ENCODE results near the gene HCN4. TPM values are rescaled to one million over a fixed set of nuclear protein-coding genes. Genes with fewer than 3 reads are reported as not detected.
"Not testable (repeated sequence)": the region's sequence is repeated elsewhere in the genome, so short reads cannot be mapped to it uniquely, and the experiment has no call there.

The HCN4 gene
- total RNA-seq (2014; rRNA removed; shearing (Covaris generic)): 5.2 and 8.3 TPM in 2 replicates

DNA sequence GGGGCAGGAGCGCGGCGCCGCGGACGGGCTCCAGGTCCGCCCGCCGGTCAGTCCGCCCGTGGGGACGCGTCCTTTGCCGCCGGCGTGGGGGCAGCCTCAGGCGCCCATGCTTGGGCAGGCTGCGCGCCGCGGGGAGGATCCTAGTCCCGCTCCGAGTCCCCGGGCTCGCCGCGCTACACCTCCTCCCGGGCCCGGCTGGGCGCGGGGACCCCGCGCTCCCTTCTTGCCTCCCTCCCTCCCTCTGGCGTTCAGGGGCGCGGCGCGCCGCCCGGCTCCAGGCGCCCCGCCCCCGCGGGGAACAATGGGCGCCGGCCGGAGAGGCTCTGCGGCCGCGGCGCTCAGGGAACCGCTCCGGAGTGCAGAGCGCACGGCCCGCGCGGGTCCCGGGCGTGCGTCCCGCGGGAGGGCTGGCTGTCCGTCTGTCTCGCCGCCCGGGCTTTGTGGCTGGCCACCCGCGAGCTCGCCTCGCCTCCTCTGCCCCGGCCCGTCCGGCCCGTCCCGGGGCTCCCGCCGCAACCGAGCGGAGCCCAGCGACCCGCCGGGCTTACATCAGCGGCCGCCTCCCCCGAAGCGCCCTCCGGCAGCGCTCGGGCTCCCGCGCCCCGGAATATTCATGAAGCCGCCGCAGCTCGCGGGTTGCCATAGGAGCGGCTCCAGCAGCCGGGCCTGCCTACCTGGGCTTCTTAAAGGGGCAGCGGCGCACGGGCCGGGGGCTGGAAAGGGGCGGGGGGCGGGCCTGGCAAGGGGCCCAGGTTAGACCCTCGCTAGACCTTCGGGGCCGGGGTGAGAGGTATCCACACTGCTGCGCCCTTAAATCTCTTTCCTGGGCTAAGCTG is at the start of gene HCN4:
TSS of gene HCN4 (minus strand) at position 658 of the 836 bp plus-strand sequence. CDS start 688 bp downstream, outside the sequence.
- Histone ChIP-seq H3K27me3 (ENCODE audit: control insufficient read depth, insufficient read depth, low read length) (peaks cover 40% of the 10 kb centered on the region), H3K4me3 (ENCODE audit: insufficient read depth, low read depth, low read length) (peak within 1 kb of the TSS; percentile 71), H3K36me3 (replicated peaks; ENCODE audit: control insufficient read depth, insufficient read depth, low read length) (no peaks in the 10 kb centered on the region; the same call in 1 of the 2 replicates)
- DNase-seq: peak; percentile 98

DNA sequence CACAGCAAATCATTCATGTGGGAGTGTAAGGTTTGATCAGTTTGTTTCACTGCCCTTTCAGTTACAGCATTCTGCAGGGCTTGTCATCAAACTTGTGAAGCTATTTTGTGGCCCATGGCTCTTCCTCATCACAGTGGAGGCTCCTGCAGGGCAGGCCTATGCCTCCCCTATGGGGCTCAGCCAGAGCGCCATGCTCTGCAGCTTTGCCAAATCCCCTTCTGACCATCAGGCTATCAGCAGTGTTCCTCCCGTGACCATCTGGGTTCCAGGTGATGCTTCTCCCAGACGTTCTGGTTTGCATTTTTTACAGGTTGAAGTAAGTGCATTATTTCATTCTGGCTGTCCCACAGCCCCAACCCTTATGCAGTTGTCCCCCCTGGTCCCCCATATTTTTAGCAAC is 46.1 kb upstream of the HCN4 start:
- no peaks in the 10 kb centered on the region for H3K36me3 ChIP-seq (replicated peaks; ENCODE audit: control insufficient read depth, insufficient read depth, low read length)
- no peaks in the 10 kb centered on the region for H3K27me3 ChIP-seq (ENCODE audit: control insufficient read depth, insufficient read depth, low read length)
- no peak overlapping the region for H3K4me3 ChIP-seq (ENCODE audit: insufficient read depth, low read depth, low read length)
- DNase-seq: no peak

DNA sequence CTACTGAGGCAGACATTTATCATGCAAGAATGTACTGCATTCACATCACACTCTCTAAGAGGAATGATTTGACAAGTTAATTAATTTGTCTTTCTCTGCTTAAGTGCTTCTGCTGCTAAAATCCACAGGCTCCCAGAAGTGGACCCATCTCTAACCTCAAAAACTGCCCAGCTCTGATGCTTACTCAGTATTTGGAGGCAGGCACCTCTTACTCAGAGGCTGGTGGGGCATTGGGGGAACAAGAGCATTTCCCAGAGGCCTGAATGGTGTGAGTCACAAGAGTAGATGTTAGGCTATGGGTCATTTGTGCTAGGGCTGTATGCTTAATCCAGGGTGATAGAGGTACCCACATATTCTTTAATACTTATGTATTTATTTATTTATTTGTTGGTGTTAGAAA is 34.4 kb upstream of the HCN4 start:
- DNase-seq: no peak
- Histone ChIP-seq H3K27me3 (ENCODE audit: control insufficient read depth, insufficient read depth, low read length) (no peaks in the 10 kb centered on the region), H3K36me3 (replicated peaks; ENCODE audit: control insufficient read depth, insufficient read depth, low read length) (no peaks in the 10 kb centered on the region), H3K4me3 (ENCODE audit: insufficient read depth, low read depth, low read length) (no peak overlapping the region)

GRCh38 chr15:73400222-73400621 is 31.5 kb upstream of the HCN4 start:
- not testable (repeated sequence) for H3K4me3 ChIP-seq (ENCODE audit: insufficient read depth, low read depth, low read length); H3K36me3 ChIP-seq (replicated peaks; ENCODE audit: control insufficient read depth, insufficient read depth, low read length); H3K27me3 ChIP-seq (ENCODE audit: control insufficient read depth, insufficient read depth, low read length); DNase-seq

DNA sequence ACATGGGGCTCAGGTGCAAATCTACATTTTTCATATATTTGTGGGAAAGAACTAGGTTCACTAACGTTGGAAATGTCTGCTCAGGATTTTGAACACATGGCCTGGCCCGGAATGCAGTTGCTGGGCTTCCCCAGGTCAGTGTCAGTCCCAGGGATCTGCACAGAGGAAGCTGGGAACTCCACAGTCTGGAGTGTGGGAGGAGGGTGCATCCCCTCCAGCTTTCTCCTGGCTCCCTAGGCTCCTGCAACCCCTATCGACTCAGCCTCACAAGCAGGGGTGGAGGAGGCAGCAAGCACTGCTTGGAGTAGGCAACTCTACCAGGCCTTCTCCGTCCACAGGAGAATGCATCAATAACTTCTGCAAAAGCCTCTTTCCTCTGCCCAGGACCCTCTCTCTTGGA is 30.1 kb upstream of the HCN4 start:
- Histone ChIP-seq H3K4me3 (ENCODE audit: insufficient read depth, low read depth, low read length) (no peak overlapping the region), H3K27me3 (ENCODE audit: control insufficient read depth, insufficient read depth, low read length) (peaks cover 2% of the 10 kb centered on the region; the same call in 1 of the 2 replicates), H3K36me3 (replicated peaks; ENCODE audit: control insufficient read depth, insufficient read depth, low read length) (no peaks in the 10 kb centered on the region)
- no peak for DNase-seq

DNA sequence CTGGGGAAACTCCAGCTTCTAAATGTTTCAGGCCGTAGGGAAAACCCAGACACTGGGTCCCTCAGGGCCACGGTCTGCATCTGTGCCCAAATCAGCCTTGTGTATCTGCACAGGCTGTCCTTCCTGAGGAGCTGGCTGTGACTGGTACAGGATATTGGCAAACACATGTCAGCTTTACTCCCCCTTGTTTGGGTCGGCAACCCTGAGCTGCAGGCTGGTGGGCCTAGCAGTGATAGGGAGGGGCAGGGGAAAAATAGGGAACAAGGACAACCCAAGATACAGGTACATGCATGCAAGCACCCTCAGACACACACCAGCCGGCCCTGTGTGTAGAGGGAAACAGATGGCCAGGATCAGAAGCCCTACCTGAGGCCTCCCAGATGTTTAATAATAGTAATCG is 28.7 kb upstream of the HCN4 start:
- Histone ChIP-seq H3K36me3 (replicated peaks; ENCODE audit: control insufficient read depth, insufficient read depth, low read length) (no peaks in the 10 kb centered on the region), H3K27me3 (ENCODE audit: control insufficient read depth, insufficient read depth, low read length) (peaks cover 2% of the 10 kb centered on the region), H3K4me3 (ENCODE audit: insufficient read depth, low read depth, low read length) (no peak overlapping the region)
- DNase-seq: peak; percentile 5

GRCh38 chr15:73395671-73396070 is 26.9 kb upstream of the HCN4 start:
- H3K4me3 ChIP-seq (ENCODE audit: insufficient read depth, low read depth, low read length): no peak overlapping the region
- H3K36me3 ChIP-seq (replicated peaks; ENCODE audit: control insufficient read depth, insufficient read depth, low read length): no peaks in the 10 kb centered on the region
- peak; percentile 7 for DNase-seq
- peaks cover 2% of the 10 kb centered on the region for H3K27me3 ChIP-seq (ENCODE audit: control insufficient read depth, insufficient read depth, low read length)

DNA sequence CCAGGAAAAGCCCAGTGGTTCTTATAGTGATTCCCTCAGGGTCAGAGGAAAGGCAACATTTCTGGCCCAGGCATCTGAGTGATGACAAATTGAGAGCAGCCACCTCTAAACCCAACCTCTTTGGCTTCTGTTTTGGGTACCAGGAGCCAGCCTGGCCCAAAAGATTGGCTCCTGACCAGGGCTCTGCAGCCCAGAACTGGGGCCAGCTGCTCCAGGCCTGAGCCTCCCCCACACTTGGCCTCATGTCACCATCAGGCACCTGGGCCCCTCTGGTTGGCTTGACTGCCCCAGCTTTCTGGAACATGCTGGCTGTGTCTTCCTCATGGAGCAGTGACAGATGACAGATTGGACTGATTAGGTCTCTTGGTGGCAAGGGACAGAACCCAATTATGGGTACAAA is 26.0 kb upstream of the HCN4 start:
- DNase-seq: no peak
- Histone ChIP-seq H3K27me3 (ENCODE audit: control insufficient read depth, insufficient read depth, low read length) (peaks cover 2% of the 10 kb centered on the region), H3K36me3 (replicated peaks; ENCODE audit: control insufficient read depth, insufficient read depth, low read length) (no peaks in the 10 kb centered on the region), H3K4me3 (ENCODE audit: insufficient read depth, low read depth, low read length) (no peak overlapping the region)

- no peak overlapping the region for H3K4me3 ChIP-seq (ENCODE audit: insufficient read depth, low read depth, low read length)
- peaks cover 2% of the 10 kb centered on the region for H3K27me3 ChIP-seq (ENCODE audit: control insufficient read depth, insufficient read depth, low read length)
- peak; percentile 10 for DNase-seq
- H3K36me3 ChIP-seq (replicated peaks; ENCODE audit: control insufficient read depth, insufficient read depth, low read length): no peaks in the 10 kb centered on the region
Observed at GRCh38 chr15:73393336-73393735, 24.6 kb upstream of the HCN4 start.

GRCh38 chr15:73392025-73392424 is 23.3 kb upstream of the HCN4 start:
- DNase-seq: no peak
- H3K4me3 ChIP-seq (ENCODE audit: insufficient read depth, low read depth, low read length): no peak overlapping the region
- peaks cover 2% of the 10 kb centered on the region for H3K27me3 ChIP-seq (ENCODE audit: control insufficient read depth, insufficient read depth, low read length)

GRCh38 chr15:73391128-73391872 is 22.5 kb upstream of the HCN4 start:
- DNase-seq: no peak
- Histone ChIP-seq H3K4me3 (ENCODE audit: insufficient read depth, low read depth, low read length) (no peak overlapping the region), H3K27me3 (ENCODE audit: control insufficient read depth, insufficient read depth, low read length) (peaks cover 2% of the 10 kb centered on the region), H3K36me3 (replicated peaks; ENCODE audit: control insufficient read depth, insufficient read depth, low read length) (no peaks in the 10 kb centered on the region)

More at GRCh38 chr15:73392025-73392424, 23.3 kb upstream of the HCN4 start:
- no peaks in the 10 kb centered on the region for H3K36me3 ChIP-seq (replicated peaks; ENCODE audit: control insufficient read depth, insufficient read depth, low read length)

- Histone ChIP-seq H3K4me3 (ENCODE audit: insufficient read depth, low read depth, low read length) (no peak overlapping the region), H3K27me3 (ENCODE audit: control insufficient read depth, insufficient read depth, low read length) (peaks cover 2% of the 10 kb centered on the region), H3K36me3 (replicated peaks; ENCODE audit: control insufficient read depth, insufficient read depth, low read length) (no peaks in the 10 kb centered on the region)
- DNase-seq: no peak
Observed at GRCh38 chr15:73389971-73390544, 21.3 kb upstream of the HCN4 start.

DNA sequence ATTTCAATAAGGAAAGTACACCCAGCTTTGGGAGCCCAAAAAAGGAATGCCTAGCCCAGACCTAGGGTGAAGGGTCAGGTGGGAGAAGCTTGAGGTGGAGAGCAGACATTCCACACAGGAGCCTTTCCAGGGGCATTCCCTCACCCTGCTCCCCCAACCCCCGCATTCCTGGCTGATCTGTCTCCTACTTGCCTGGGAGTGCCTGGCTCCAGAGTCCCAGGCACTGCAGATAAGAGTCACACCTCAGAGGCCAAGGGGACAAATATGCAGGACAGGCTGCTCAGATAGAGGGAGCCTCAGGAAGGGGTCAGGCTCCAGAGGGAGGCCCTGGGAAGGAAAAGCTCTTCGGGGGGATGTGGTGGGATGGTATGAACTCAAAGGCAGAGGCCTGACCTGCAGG is 20.8 kb upstream of the HCN4 start:
- Histone ChIP-seq H3K4me3 (ENCODE audit: insufficient read depth, low read depth, low read length) (no peak overlapping the region), H3K36me3 (replicated peaks; ENCODE audit: control insufficient read depth, insufficient read depth, low read length) (no peaks in the 10 kb centered on the region), H3K27me3 (ENCODE audit: control insufficient read depth, insufficient read depth, low read length) (peaks cover 2% of the 10 kb centered on the region)
- peak; percentile 28 for DNase-seq

DNA sequence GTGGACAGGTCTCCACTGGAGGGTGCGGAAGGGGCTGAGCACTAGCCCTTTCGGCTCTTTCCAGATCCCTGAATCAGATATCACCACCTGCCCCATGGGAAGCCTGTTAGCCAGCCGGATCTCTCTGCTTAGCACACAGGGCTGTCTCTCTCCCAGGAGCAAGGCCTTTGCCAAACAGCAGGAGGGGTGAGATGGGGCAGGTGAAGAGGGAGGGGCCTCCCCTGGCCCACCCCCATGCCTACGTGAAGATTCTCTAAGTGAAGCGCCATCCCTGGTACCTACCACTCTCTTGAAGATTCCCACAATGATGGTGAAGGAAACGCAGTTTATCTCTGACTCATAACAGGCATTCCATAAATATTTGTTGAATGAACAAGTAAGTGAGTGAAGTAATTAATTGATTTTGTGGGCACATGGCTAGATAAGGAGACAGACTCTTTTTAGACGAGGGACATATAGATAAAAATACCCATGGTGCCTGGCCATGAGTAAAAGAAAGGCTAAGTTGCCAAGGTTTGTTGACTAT is 19.6 kb upstream of the HCN4 start:
- no peaks in the 10 kb centered on the region for H3K36me3 ChIP-seq (replicated peaks; ENCODE audit: control insufficient read depth, insufficient read depth, low read length)
- no peak overlapping the region for H3K4me3 ChIP-seq (ENCODE audit: insufficient read depth, low read depth, low read length)
- no peaks in the 10 kb centered on the region for H3K27me3 ChIP-seq (ENCODE audit: control insufficient read depth, insufficient read depth, low read length)
- peak; percentile 61 for DNase-seq

All from H7 (cell line).